PC-9 (cell line): Measurements from ENCODE around the gene EIF1AY. TPM values are rescaled to one million over a fixed set of nuclear protein-coding genes. Genes with fewer than 3 reads are reported as not detected.

Experiments used
- BruUV-seq: library from RNA; stranded (reverse); fragments of 400-500 nt; replicated peaks from 2 replicates; lab custom pipeline; 2021; lab: Mats Ljungman, UMichigan
- CTCF ChIA-PET: fragments of 300-600 bp; sonication (Branson Sonifier 250); formaldehyde crosslinking; loops from one replicate; lab custom pipeline; 2022; ENCODE audit warnings: antibody characterized with exemption; lab: Charles Lee
- POLR2A ChIA-PET: fragments of 300-600 bp; sonication (Branson Sonifier 250); formaldehyde crosslinking; loops from one replicate; lab custom pipeline; 2022; ENCODE audit warnings: antibody characterized with exemption; ENCODE audit not compliant: unreplicated experiment; lab: Charles Lee
- DNase-seq, 2 experiments: peaks; one replicate each; pipeline versions ENCODE4 v3.0.0 to v3.0.0-alpha.2; 2015 to 2022; ENCODE audit warnings: mixed read lengths in 1 of 2
- H2AFZ ChIP-seq: fragments of 200-600 bp; sonication (generic); 2 replicates; pipeline ENCODE4 v1.8.1; 2017; ENCODE audit warnings: antibody characterized with exemption
- H3F3A ChIP-seq: fragments of 200-600 bp; sonication (generic); 2 replicates; pipeline ENCODE4 v1.8.1; 2017; ENCODE audit warnings: antibody characterized with exemption, mild to moderate bottlenecking, low read depth; ENCODE audit not compliant: insufficient read depth
- H3K27ac ChIP-seq: fragments of 200-600 bp; sonication (generic); 2 replicates; pipeline ENCODE4 v1.6.1; 2016; ENCODE audit warnings: mixed run types
- H3K27me3 ChIP-seq: fragments of 200-600 bp; sonication (generic); 2 replicates; pipeline ENCODE4 v1.6.1; 2016; ENCODE audit warnings: low read depth, mixed run types; ENCODE audit not compliant: insufficient read depth
- H3K36me3 ChIP-seq: fragments of 200-600 bp; sonication (generic); 2 replicates; pipeline ENCODE4 v1.6.1; 2016; ENCODE audit warnings: low read depth, mixed run types
- H3K4me1 ChIP-seq: fragments of 200-600 bp; sonication (generic); replicated peaks from 2 replicates; pipeline ENCODE4 v1.6.1; 2016; ENCODE audit warnings: mixed run types; ENCODE audit not compliant: insufficient read depth
- H3K4me2 ChIP-seq: fragments of 200-600 bp; sonication (generic); 2 replicates; pipeline ENCODE4 v1.6.1; 2017; ENCODE audit warnings: mixed run types
- H3K4me3 ChIP-seq: fragments of 200-600 bp; sonication (generic); 2 replicates; pipeline ENCODE4 v1.6.1; 2016; ENCODE audit warnings: mixed run types
- H3K79me2 ChIP-seq: fragments of 200-600 bp; sonication (generic); 2 replicates; pipeline ENCODE4 v1.6.1; 2017; ENCODE audit warnings: low read depth, mixed run types
- H3K9me2 ChIP-seq: fragments of 200-600 bp; sonication (generic); 2 replicates; pipeline ENCODE4 v1.8.1; 2017; ENCODE audit warnings: mild to moderate bottlenecking; ENCODE audit not compliant: insufficient read depth
- H3K9me3 ChIP-seq: fragments of 200-600 bp; sonication (generic); 2 replicates; pipeline ENCODE4 v1.8.1; 2016; ENCODE audit warnings: low read depth; ENCODE audit not compliant: insufficient read depth
- H4K20me1 ChIP-seq: fragments of 200-600 bp; sonication (generic); 2 replicates; pipeline ENCODE4 v1.8.1; 2017; ENCODE audit not compliant: insufficient read depth
- CTCF ChIP-seq: fragments of 200-600 bp; sonication (generic); conservative IDR thresholded peaks from 2 replicates; pipeline ENCODE4 v1.6.1; 2017; ENCODE audit warnings: mixed run types, antibody characterized with exemption, mild to moderate bottlenecking, moderate library complexity
- EZH2 ChIP-seq: fragments of 200-600 bp; sonication (generic); IDR thresholded peaks from 2 replicates; pipeline ENCODE4 v1.8.0; 2017; ENCODE audit warnings: antibody characterized with exemption, low read depth
- intact Hi-C: fragments of 100-400 bp; cut with micrococcal nuclease; formaldehyde crosslinking; loops from one replicate; pipeline ENCODE4 v1.10.0; 2022; ENCODE audit not compliant: unreplicated experiment
- total RNA-seq: library from RNA; stranded (reverse); gene quantifications from 2 replicates; pipeline ENCODE4 v1.2.3, GENCODE V29; 2021

The EIF1AY gene
- total RNA-seq, 1 experiment from 2014 or later = not detected

- intact Hi-C loops = no loop called here
- no peak overlapping the region for H2AFZ ChIP-seq
- DNase-seq = no peak
- no peaks in the 10 kb centered on the region for H3F3A ChIP-seq
- no peaks in the 10 kb centered on the region for H3K27me3 ChIP-seq
- H3K36me3 ChIP-seq = no peaks in the 10 kb centered on the region
- H3K4me1 ChIP-seq = no peaks in the 10 kb centered on the region
- POLR2A ChIA-PET = no interaction called here
- no peaks in the 10 kb centered on the region for H3K9me3 ChIP-seq
- TF ChIP-seq EZH2 (no peak), CTCF (no peak)
- no peak overlapping the region for H3K4me2 ChIP-seq
- BruUV-seq = no TSS peak
- H3K79me2 ChIP-seq = no peaks in the 10 kb centered on the region
- H3K9me2 ChIP-seq = no peaks in the 10 kb centered on the region
- H3K27ac ChIP-seq = no peak overlapping the region
- no peak overlapping the region for H3K4me3 ChIP-seq
- H4K20me1 ChIP-seq = no peaks in the 10 kb centered on the region
- CTCF ChIA-PET = no interaction called here
These were observed 930 bp downstream of the EIF1AY start for GRCh38 chrY:20576506-20576905.

DNA sequence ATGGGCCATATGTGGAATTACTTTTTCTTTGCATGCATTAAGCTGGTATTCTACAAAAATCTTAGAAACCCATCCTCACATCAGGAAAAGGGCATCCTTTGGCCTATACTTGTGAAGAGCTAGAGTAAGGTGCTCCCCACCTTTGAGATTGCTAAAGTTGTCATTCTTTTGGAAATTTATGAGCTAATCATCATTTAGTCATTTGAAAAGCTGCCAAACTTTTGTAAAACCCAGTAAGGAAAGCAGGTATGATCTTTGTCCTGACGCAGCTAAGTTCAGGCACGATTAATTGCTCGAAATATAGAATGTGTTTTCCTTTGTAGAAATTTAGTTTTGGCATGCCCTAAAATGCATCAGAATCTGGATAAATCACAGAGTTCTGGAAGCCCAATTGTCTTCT lies 2.6 kb downstream of the EIF1AY start:
- TF ChIP-seq CTCF (no peak), EZH2 (no peak)
- no peaks in the 10 kb centered on the region for H3K27me3 ChIP-seq
- ChIA-PET CTCF (no interaction called here), POLR2A (no interaction called here)
- H3K36me3 ChIP-seq = no peaks in the 10 kb centered on the region
- no peak overlapping the region for H3K27ac ChIP-seq
- no peak overlapping the region for H3K4me3 ChIP-seq
- intact Hi-C loops = no loop called here
- BruUV-seq = no TSS peak
- DNase-seq = no peak
- no peaks in the 10 kb centered on the region for H3F3A ChIP-seq
- no peak overlapping the region for H3K4me2 ChIP-seq
- no peak overlapping the region for H2AFZ ChIP-seq
- no peaks in the 10 kb centered on the region for H3K9me2 ChIP-seq
- H4K20me1 ChIP-seq = no peaks in the 10 kb centered on the region
- no peaks in the 10 kb centered on the region for H3K79me2 ChIP-seq
- H3K9me3 ChIP-seq = no peaks in the 10 kb centered on the region
- H3K4me1 ChIP-seq = no peaks in the 10 kb centered on the region

DNA sequence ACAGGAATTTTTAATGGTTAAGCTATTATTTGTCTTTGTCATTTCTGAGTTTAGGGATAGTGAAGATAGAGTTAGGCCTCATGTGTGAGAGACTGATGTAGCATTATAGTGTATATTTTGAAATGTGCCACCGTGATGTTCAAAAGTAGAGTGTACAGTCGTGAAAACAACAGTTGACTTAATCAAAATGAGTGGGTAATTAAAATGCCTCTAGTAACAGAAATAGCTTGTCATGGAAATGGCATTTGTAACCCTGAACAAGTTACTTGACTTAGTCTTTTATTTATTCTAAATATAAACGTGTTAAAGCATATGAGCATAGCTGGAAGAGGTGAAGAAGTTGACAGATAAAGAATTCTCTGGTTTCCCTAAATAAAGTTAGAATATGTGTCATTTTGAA lies 6.1 kb downstream of the EIF1AY start:
- Histone ChIP-seq H3K36me3 (no peaks in the 10 kb centered on the region), H3K9me3 (no peaks in the 10 kb centered on the region), H3F3A (no peaks in the 10 kb centered on the region), H3K79me2 (no peaks in the 10 kb centered on the region), H3K4me2 (no peak overlapping the region), H4K20me1 (no peaks in the 10 kb centered on the region), H3K27ac (no peak overlapping the region), H3K4me3 (no peak overlapping the region), H3K4me1 (no peaks in the 10 kb centered on the region), H2AFZ (no peak overlapping the region), H3K9me2 (no peaks in the 10 kb centered on the region), H3K27me3 (no peaks in the 10 kb centered on the region)
- intact Hi-C loops = no loop called here
- CTCF ChIA-PET = no interaction called here
- no peak for TF ChIP-seq CTCF
- TF ChIP-seq EZH2 = no peak
- POLR2A ChIA-PET = no interaction called here
- no TSS peak for BruUV-seq
- no peak for DNase-seq
